ENCODE measurements around the gene CAVIN2. TPM values are rescaled to one million over a fixed set of nuclear protein-coding genes. Genes with fewer than 3 reads are reported as not detected.

The CAVIN2 gene
- polyA plus RNA-seq, 2 of the 4 experiments (the other 2 are of a cell fraction) = 9.6 to 20.3 TPM

- Histone ChIP-seq H3K9me3 (peaks cover 14% of the 10 kb centered on the region; the same call in 1 of the 3 replicates), H3K4me1 (peaks cover 67% of the 10 kb centered on the region), H3K27ac (peak overlapping the region; percentile 87 to 91), H3K4me3 (no peak overlapping the region; the same call in 2 of the 3 replicates), H3K4me2 (peak overlapping the region; percentile 69)
- TF ChIP-seq ZNF302 (CRISPR knock-in tag; IDR thresholded peaks at IDR 0.05) (0 out of 2 replicates have a peak, but pooled peaks have one; percentile 21), PBX3 (IDR thresholded peaks at IDR 0.05) (no peak), JUN (IDR thresholded peaks at IDR 0.05) (no peak), RFX5 (IDR thresholded peaks at IDR 0.05) (no peak), KDM5A (IDR thresholded peaks at IDR 0.05) (no peak)
- TF ChIP-seq, protein P1, sequence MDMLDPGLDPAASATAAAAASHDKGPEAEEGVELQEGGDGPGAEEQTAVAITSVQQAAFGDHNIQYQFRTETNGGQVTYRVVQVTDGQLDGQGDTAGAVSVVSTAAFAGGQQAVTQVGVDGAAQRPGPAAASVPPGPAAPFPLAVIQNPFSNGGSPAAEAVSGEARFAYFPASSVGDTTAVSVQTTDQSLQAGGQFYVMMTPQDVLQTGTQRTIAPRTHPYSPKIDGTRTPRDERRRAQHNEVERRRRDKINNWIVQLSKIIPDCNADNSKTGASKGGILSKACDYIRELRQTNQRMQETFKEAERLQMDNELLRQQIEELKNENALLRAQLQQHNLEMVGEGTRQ (IDR thresholded peaks at IDR 0.05) = no peak
- 77% methylated on average over 5 of the region's 5 CpGs for WGBS (ENCODE audit: missing lambda C conversion rate)
- ChIA-PET CTCF (interaction anchor here (1.2 kb wide), 1 partner anchor 53 kb away, joined by 4 read pairs; no protein-coding TSS in a partner anchor), POLR2A (interaction anchor here (1.1 kb wide), 1 partner anchor 19 kb away, joined by 3 read pairs; the partner anchor contains the start of gene CAVIN2)
- DNase-seq (ENCODE audit: low read depth in 1 of 2, low spot score in 1 of 2) = no peak
- 0 out of 6 replicates have a peak, but pooled peaks of 1 of the 2 experiments have one; percentile 15 for ATAC-seq
- FAIRE-seq = peak; percentile 51
Measured at GRCh38 chr2:191866195-191866594, 19.3 kb upstream of the CAVIN2 start.

DNA sequence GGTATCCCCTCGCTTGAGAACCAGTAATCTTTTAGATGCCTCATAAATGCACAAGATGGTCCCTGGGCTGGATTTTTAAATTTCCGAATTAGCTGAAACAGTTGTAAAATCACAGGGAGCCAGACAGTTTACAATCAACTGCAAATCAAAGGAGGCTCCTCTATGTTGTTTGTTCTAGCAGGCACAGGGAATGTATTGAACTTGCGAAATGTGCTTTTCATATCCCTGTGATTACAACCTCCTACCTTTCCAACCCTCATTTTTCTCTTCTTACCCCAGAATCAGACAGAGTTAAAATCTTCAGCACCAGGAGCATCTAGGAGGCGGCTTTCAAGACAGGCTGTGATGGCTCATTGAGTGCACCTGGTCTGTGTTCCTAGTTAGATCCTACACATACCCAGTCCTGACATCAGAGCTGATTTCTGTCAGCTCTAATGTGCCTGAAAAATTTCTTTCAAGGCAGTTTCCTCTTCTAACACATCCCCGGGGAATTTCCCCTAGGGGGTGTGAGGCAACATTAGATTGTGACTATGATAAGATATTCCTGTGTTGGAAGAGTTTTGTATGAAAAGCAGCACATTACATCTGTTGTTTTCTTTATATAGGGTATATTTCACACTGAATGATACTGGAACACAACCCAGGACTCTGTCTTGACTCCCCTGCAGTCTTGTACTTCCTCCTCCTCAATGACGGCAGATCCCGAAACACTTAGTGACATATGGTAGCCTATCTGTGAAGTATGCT lies 17.9 kb upstream of the CAVIN2 start:
- H3K4me3 ChIP-seq = no peak overlapping the region
- H3K4me2 ChIP-seq = peak overlapping the region; percentile 14; the same call in 2 of the 3 replicates
- TF ChIP-seq GATA3 (IDR thresholded peaks at IDR 0.05; ENCODE audit: borderline replicate concordance) = 0 out of 2 replicates have a peak, but pooled peaks have one; percentile 34
- TF ChIP-seq SMC3 (IDR thresholded peaks at IDR 0.05) = no peak
- TF ChIP-seq RARB (CRISPR knock-in tag; IDR thresholded peaks at IDR 0.05) = no peak
- TF ChIP-seq CHD4 (IDR thresholded peaks at IDR 0.05; ENCODE audit: borderline replicate concordance) = no peak
- 0 out of 4 replicates have a peak, but pooled peaks of 1 of the 2 experiments have one; percentile 19 for TF ChIP-seq CEBPB (IDR thresholded peaks at IDR 0.05)
- WGBS (ENCODE audit: missing lambda C conversion rate) = 79% methylated on average over 7 of the region's 7 CpGs
- DNase-seq (ENCODE audit: low read depth in 1 of 2, low spot score in 1 of 2) (peak in 1 of 2 experiments; percentile 37), FAIRE-seq (no peak), ATAC-seq (no peak)
- ChIA-PET CTCF (interaction anchor here (0.7 to 1.2 kb wide), 2 partner anchors 33 to 53 kb away, joined by 3 to 4 read pairs; no protein-coding TSS in a partner anchor), POLR2A (no interaction called here)
- H3K27ac ChIP-seq = peak overlapping the region; percentile 87 to 91
- peaks cover 60% of the 10 kb centered on the region for H3K4me1 ChIP-seq
- H3K9me3 ChIP-seq = peaks cover 16% of the 10 kb centered on the region; the same call in 1 of the 3 replicates

GRCh38 chr2:191863988-191864387 lies 17.1 kb upstream of the CAVIN2 start:
- FAIRE-seq (no peak), DNase-seq (ENCODE audit: low read depth in 1 of 2, low spot score in 1 of 2) (no peak), ATAC-seq (no peak)
- H3K4me2 ChIP-seq = no peak overlapping the region; the same call in 2 of the 3 replicates
- ChIA-PET POLR2A (no interaction called here), CTCF (interaction anchor here (1.2 kb wide), 1 partner anchor 52 kb away, joined by 4 read pairs; no protein-coding TSS in a partner anchor)
- peak overlapping the region; percentile 87 to 91; a peak in 5 of 6 replicates for H3K27ac ChIP-seq
- no peak overlapping the region for H3K4me3 ChIP-seq
- peaks cover 16% of the 10 kb centered on the region; the same call in 1 of the 3 replicates for H3K9me3 ChIP-seq
- H3K4me1 ChIP-seq = peaks cover 54% of the 10 kb centered on the region
- no peak for TF ChIP-seq EHF (CRISPR knock-in tag; IDR thresholded peaks at IDR 0.05)
- TF ChIP-seq POLR2A (IDR thresholded peaks at IDR 0.05; ENCODE audit: low read length) = no peak
- TF ChIP-seq FOXS1 (CRISPR knock-in tag; IDR thresholded peaks at IDR 0.05) = no peak
- TF ChIP-seq RCOR1 (IDR thresholded peaks at IDR 0.05; ENCODE audit: low read depth, low read length) = no peak
- no peak for TF ChIP-seq BHLHE40 (IDR thresholded peaks at IDR 0.05; ENCODE audit: low read depth, low read length)
- TF ChIP-seq RNF2 (IDR thresholded peaks at IDR 0.05; ENCODE audit: borderline replicate concordance, low read depth) = no peak
- no peak for TF ChIP-seq RFX5 (IDR thresholded peaks at IDR 0.05)
- TF ChIP-seq TP53 (CRISPR knock-in tag; IDR thresholded peaks at IDR 0.05) = no peak
- TF ChIP-seq KDM1A (IDR thresholded peaks at IDR 0.05; ENCODE audit: low read depth) = no peak
- TF ChIP-seq FOSL2 (IDR thresholded peaks at IDR 0.05) = no peak
- TF ChIP-seq FOSL2 (CRISPR knock-in tag; IDR thresholded peaks at IDR 0.05) = no peak
- no peak for TF ChIP-seq MYC (IDR thresholded peaks at IDR 0.05; ENCODE audit: borderline replicate concordance, low read length)
- 88% methylated on average over 2 of the region's 2 CpGs for WGBS (ENCODE audit: missing lambda C conversion rate)
